IPS-NIHi11 (cell line): ENCODE data around the gene NFE2.
"Not testable (repeated sequence)": the region's sequence is repeated elsewhere in the genome, so short reads cannot be mapped to it uniquely, and the experiment has no call there.

ENCODE experiments used
- DNase-seq: peaks from one replicate; pipeline ENCODE4 v3.0.0; 2012; ENCODE audit warnings: mixed read lengths, low spot score

NFE2 gene

GRCh38 chr12:54300732-54301427 lies at the start of gene NFE2:
TSS of gene NFE2 (minus strand) at chr12:54301015. CDS start at chr12:54295248, 5,767 bp downstream.
- DNase-seq = peak; percentile 86

DNA sequence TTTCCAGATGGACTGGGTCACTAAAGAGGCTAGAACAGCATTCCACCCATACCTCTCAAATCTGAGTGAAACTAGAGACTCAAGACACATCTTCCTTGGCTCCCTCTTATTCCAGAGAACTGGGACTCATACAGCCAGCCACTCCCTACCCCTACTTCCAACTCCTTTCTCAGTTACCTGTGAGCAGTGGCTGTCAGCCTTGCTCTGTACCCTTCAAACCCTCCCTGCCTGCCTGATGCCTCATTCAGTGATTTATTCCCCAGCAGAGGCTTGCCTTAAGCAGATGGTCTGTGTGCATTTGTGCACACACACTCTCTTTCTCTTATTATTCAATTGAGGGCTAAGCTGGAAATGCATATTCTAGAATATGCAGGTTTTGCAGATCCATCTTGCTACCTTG lies 48.9 kb upstream of the NFE2 start:
- DNase-seq = no peak

- DNase-seq = no peak
These were observed 48.2 kb upstream of the NFE2 start for GRCh38 chr12:54349036-54349435.

DNA sequence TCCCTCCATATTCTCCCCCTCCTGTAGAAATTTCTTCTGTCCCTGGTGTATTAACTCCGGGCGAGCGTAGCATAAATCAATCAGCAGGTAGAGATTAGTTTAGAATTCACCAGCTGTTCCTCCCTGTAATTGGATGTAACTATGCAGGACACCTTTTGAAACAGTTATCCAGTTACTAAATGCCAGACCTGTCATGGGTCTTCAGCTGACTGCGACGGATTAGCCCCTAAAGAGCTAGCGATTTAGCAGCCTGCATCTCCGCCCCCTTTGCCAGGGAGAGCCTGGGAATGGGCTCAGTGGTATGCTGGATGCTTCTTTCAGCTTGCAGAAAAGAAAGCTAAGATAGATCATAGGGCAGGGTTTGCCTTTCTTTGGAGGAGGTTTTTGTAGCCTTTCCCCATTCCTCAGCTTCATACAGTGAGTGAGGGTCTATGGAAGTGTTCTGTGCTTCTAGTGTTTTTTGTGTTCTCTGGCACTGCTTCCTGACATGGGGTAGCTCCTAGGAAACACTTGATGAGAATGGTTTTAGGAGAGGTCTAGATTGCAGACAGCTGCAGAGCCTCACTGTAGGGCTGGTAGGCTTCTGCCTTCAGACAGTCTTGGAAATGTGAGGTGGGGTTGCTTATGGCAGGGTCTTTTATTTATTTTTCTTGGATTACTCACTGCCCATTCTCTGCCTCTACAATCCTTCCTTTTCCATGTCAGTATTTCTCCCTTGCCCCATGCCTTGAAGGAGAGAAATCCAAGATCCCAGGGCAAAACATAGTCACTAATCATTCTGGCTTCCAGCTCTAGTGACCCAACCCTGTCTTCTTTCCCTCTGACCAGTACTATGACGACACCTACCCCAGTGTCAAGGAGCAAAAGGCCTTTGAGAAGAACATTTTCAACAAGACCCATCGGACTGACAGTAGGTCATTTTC lies 40.8 kb upstream of the NFE2 start:
- no peak for DNase-seq

DNA sequence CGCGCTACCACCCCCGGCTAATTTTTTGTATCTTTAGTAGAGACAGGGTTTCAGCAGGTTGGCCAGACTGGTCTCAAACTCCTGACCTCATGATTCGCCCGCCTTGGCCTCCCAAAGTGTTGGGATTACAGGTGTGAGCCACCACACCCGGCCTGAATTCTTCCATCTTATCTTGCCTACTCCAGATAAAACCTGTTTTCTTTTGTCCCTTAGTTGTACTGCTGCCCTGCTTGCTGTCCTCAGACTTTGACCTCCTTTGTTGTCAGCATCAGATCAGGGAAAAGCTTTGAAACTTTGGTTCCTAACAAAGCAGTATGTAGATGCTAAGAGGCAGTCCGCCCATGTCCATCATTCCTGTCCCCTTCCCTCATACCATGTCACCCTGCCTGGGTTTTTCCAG lies 40.0 kb upstream of the NFE2 start:
- no peak for DNase-seq

DNA sequence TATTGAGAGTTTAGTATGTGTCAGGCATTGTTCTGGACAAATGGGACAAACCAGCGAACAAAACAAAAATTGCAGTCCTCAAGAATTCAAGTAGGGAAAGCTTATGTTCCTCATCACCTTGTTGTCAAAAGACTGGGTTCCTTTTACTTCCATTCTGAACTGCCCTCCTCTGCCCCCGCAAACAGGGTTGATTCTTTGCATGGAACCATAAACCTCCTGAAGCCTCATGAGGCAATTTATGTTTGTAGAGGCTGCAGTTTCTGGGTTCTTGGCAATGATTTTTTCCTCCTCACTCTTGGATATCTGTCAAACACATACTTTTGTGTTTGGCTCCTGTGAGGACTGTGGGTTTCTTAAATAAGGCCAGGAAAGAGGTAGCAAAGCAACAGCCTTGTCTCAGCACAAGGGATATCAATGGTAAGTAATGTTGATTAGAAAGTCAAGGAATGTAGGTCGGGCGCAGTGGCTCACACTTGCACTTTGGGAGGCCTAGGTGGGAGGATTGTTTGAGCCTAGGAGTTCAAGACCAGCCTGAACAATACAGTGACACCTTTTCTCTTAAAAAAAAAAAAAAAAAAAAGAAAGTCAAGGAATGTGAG lies 38.0 kb upstream of the NFE2 start:
- DNase-seq = no peak

DNA sequence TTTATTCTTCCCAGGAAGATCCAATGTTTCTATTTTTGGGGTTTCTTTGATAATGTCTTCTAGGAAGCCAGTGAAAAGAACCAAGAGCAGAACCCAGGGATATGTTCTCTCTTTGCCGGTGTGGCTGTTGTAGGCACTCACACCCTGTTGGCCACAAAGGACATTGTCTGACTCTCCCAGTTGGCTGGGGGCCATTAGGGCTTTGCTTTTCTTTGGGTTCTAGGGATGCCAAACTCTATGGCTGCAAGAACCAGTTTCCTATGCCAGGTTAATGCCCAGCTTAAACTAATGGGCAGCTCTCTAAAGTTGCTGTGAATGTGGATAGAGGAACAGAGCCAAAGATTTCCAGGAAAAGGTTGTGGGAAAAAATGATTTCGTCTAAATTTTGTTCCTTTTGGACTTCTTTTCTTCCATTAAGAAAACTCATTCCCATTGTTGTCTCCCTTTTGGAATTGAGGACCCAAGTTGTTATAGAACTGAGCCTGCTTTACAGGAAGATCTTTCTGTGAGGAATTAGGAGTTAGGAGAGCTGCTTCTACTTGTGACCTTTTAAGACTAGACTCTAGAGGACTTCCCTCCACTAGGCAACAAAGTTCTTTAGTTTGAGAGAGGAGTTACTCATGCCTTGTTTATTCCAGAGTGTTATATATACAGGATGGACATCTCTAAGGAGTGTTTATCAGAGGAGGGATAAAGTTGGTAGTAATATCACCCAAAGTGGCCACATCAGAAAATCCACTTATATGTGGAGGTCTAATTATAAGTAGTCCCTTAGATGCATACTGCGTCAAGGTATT lies 37.2 kb upstream of the NFE2 start:
- DNase-seq = no peak

- no peak for DNase-seq
These were observed 36.5 kb upstream of the NFE2 start for GRCh38 chr12:54337280-54337842.

DNA sequence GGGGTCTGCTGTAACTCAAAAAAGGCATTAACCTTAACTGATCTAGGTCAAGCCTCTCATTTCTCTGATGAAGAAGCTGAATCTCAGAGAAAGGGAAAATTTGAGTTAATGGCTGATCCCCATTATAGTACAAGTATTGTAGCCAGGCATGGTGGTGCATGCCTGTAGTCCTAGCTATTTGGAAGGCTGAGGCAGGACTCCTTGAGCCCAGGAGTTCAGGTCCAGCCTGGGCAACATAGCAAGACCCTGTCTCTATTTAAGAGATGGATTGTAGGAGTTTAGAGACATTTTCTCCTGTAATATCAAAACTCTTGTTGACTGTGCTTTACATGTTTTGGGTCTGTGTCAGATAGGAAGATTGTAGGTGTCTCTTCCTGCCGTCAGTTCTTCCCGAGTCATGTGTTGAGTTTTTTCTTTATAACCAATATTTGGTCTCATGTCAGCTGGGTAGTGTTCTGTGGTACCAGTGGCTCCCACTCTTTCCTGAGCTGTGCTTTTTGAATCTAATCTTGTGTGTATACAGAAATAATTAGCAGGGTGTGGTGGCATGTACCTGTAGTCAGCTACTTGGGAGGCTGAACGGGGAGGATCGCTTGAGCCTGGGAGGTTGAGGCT lies 32.7 kb upstream of the NFE2 start:
- no peak for DNase-seq

GRCh38 chr12:54331461-54331860 lies 30.6 kb upstream of the NFE2 start:
- no peak for DNase-seq

DNA sequence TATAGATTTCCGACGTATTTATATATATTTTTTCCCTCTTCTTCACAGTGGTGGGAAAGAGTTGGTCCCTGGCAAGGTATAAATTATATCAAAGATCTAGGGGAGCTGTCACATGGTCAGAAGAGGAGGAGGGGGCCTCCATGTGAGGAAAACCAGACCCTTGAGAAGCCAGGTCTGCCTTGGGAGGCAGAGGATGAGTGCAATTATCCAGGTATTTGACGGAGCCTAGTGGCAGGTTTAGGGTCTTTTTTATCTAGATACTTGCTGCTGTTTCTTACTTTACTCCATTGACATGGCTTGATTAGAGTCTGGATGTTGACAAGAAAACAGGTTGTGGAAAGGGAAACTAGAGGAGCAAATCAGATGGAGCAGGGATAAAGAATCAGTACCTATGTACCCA lies 29.6 kb upstream of the NFE2 start:
- no peak for DNase-seq

GRCh38 chr12:54329759-54330158 lies 28.9 kb upstream of the NFE2 start:
- DNase-seq = no peak

- DNase-seq = no peak
These were observed 28.0 kb upstream of the NFE2 start for GRCh38 chr12:54328595-54329337.

- DNase-seq = not testable (repeated sequence)
These were observed 24.8 kb upstream of the NFE2 start for GRCh38 chr12:54325442-54326109.

DNA sequence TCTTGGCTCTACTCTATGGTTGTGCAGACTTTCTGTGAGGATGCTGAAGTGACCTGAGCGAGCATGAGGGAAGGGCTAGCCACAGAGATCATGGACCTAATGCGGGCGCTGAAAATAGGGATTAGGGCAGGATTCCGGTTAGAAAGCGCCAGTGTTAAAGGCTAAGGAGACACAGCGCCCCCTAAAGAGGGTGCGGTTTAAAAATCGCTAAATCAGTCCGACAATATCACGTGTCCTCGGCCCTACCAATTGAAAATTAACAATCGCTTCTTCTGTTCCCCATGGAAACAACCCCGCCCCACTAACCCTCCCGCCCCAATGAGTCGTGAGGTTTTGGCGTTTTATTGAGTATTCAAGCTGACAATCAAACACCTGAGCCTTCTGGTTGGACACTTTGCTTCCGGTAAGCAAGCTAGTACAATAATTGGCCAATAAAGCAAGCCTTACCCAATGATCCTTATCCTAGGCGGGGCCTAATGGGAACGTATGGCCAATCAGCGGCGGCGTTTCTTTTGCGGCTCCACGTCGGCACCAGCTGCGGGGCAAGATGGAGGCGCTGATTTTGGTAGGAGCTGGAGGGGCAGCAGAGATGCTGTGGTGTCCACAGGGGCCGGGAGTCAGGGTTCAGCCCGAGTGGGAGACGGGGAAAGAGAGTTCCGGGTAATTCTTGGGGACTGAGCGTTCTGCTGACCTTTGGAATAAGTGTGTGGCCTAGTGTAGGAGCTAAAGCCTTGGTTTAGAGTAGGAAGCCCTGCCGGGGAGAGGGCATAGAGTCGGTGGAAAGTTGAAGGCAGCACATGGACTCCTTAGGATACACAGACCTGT lies 24.0 kb upstream of the NFE2 start, which contains the start of gene COPZ1:
COPZ1 (plus strand) TSS at position 515 of the 825 bp plus-strand sequence; CDS start at position 548, 33 bp downstream.
- peak; percentile 95 for DNase-seq

- DNase-seq = no peak
These were observed 20.5 kb upstream of the NFE2 start for GRCh38 chr12:54321363-54321762.

- not testable (repeated sequence) for DNase-seq
These were observed 11.5 kb upstream of the NFE2 start for GRCh38 chr12:54312309-54312708.

- DNase-seq = no peak
These were observed 10.2 kb upstream of the NFE2 start for GRCh38 chr12:54311051-54311450.
